HepG2 (cell line): ENCODE data around the gene PRTN3.
A peak's percentile ranks its signal among the peaks of the same experiment; 100 is the strongest.

ENCODE experiments used
- ATF7 ChIP-seq, 2 experiments: fragments of 450-650 bp in 1 of 2; sonication (generic) in 1 of 2; formaldehyde crosslinking in 1 of 2; IDR thresholded peaks; 2 replicates each; pipeline versions ENCODE4 v1.4.0 to v1.6.1; 2016 to 2020; ENCODE audit warnings: antibody characterized with exemption in 1 of 2, mild to moderate bottlenecking in 1 of 2, missing genetic modification reagents in 1 of 2
- CTCF ChIP-seq: sonication (generic); formaldehyde crosslinking; IDR thresholded peaks from 2 replicates; pipeline ENCODE4 v1.5.0; 2020; ENCODE audit warnings: mild to moderate bottlenecking, missing genetic modification reagents, moderate library complexity
- DR1 ChIP-seq: sonication (generic); formaldehyde crosslinking; IDR thresholded peaks from 2 replicates; pipeline ENCODE4 v1.8.0; 2021; ENCODE audit warnings: mild to moderate bottlenecking, missing genetic modification reagents, inconsistent platforms
- EP300 ChIP-seq, 3 experiments: sonication (generic) in 1 of 3; formaldehyde crosslinking in 1 of 3; IDR thresholded peaks; 2 replicates each; pipeline versions ENCODE4 v1.5.1 to v1.6.1; 2011 to 2020; ENCODE audit warnings: low read depth in 2 of 3, low read length in 2 of 3, borderline replicate concordance in 1 of 3, improper control_type of control experiment in 1 of 3, mild to moderate bottlenecking in 1 of 3, missing genetic modification reagents in 1 of 3, moderate library complexity in 1 of 3
- HDAC1 ChIP-seq: sonication (generic); formaldehyde crosslinking; IDR thresholded peaks from 2 replicates; pipeline ENCODE4 v1.5.1; 2020; ENCODE audit warnings: mild to moderate bottlenecking, missing genetic modification reagents
- RAD21 ChIP-seq: fragments of 450-650 bp; formaldehyde crosslinking; IDR thresholded peaks from 2 replicates; pipeline ENCODE4 v1.5.0; 2020; ENCODE audit warnings: mild to moderate bottlenecking
- SOX13 ChIP-seq, 3 experiments: fragments of 450-650 bp in 1 of 3; sonication (generic) in 1 of 3; formaldehyde crosslinking in 1 of 3; IDR thresholded peaks in 2 of 3; conservative IDR thresholded peaks in 1 of 3; 2 replicates each; pipeline versions ENCODE4 v1.5.0 to v1.6.1; 2016 to 2020; ENCODE audit warnings: antibody characterized with exemption in 1 of 3, mild to moderate bottlenecking in 1 of 3, missing compliant biosample characterization in 1 of 3, missing genetic modification reagents in 1 of 3, moderate library complexity in 1 of 3
- SRF ChIP-seq: IDR thresholded peaks from 2 replicates; pipeline ENCODE4 v1.6.1; 2011; ENCODE audit warnings: mild to moderate bottlenecking, low read depth, low read length, moderate library complexity
- TOPORS ChIP-seq: sonication (generic); formaldehyde crosslinking; IDR thresholded peaks from 2 replicates; pipeline ENCODE4 v1.8.0; 2023; ENCODE audit warnings: mild to moderate bottlenecking, missing genetic modification reagents
- ZSCAN12 ChIP-seq: sonication (generic); formaldehyde crosslinking; IDR thresholded peaks from 2 replicates; pipeline ENCODE4 v1.9.0; 2021; ENCODE audit warnings: mild to moderate bottlenecking, missing genetic modification reagents

- TF ChIP-seq SOX13 (IDR thresholded peaks at IDR 0.05) (no peak), SOX13 (CRISPR knock-in tag; conservative IDR thresholded peaks at IDR 0.05 in 1 of 2, IDR thresholded peaks at IDR 0.05 in 1 of 2) (no peak), CTCF (CRISPR knock-in tag) (peak; percentile 23), DR1 (CRISPR knock-in tag) (no peak), EP300 (IDR thresholded peaks at IDR 0.05; ENCODE audit: low read depth in 2 of 2, low read length in 2 of 2) (no peak), EP300 (CRISPR knock-in tag; IDR thresholded peaks at IDR 0.05; ENCODE audit: borderline replicate concordance) (no peak), HDAC1 (CRISPR knock-in tag) (no peak), ATF7 (IDR thresholded peaks at IDR 0.05) (no peak), ATF7 (CRISPR knock-in tag; IDR thresholded peaks at IDR 0.05) (no peak), ZSCAN12 (CRISPR knock-in tag) (no peak), RAD21 (no peak), SRF (no peak), TOPORS (CRISPR knock-in tag) (no peak)
These were observed 56.7 kb downstream of the PRTN3 start for GRCh38 chr19:897442-898039.
